ENCODE data around the gene TFIP11.

Gene TFIP11

GRCh38 chr22:26460202-26460601 lies 52.1 kb downstream of the TFIP11 start:
- TF ChIP-seq CTCF (IDR thresholded peaks at IDR 0.05; ENCODE audit: low read depth, low read length) = no peak
- no peak overlapping the region for H3K4me3 ChIP-seq (replicated peaks in 1 of 2; ENCODE audit: low read depth in 2 of 2, low read length in 2 of 2)
- DNase-seq (ENCODE audit: low read depth in 2 of 2) = no peak

DNA sequence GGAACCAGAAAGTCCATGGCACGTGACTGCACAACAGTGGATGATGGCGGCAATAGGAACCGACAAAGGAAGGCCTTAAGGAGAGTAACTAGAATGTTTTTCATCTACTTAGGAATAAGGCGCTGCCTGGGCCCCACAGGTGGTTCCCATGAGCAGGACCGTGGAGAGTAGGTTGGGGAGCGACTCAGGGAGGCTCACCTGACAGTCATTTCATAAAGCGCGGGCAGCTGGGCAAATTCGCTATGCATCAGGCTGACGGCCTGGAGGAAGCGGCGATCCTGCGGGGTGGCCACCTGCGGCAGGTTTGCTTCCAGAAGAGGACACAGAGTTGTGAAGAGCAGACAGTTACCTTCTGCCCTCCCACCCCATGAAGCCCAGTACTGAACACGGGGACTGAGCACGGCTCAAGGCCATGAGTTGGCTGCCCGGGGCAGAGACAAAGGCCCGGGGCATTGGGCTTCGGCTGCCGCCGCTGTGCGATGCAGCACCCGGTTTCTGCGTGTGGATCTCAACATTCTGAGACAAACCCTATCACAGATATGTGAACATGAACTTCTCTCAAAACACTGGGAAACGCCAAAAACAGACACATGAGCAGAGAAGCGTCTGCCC lies 54.5 kb downstream of the TFIP11 start:
- no peak overlapping the region for H3K4me3 ChIP-seq (replicated peaks in 1 of 2; ENCODE audit: low read depth in 2 of 2, low read length in 2 of 2)
- no peak for TF ChIP-seq CTCF (IDR thresholded peaks at IDR 0.05; ENCODE audit: low read depth, low read length)
- DNase-seq (ENCODE audit: low read depth in 2 of 2) = no peak

DNA sequence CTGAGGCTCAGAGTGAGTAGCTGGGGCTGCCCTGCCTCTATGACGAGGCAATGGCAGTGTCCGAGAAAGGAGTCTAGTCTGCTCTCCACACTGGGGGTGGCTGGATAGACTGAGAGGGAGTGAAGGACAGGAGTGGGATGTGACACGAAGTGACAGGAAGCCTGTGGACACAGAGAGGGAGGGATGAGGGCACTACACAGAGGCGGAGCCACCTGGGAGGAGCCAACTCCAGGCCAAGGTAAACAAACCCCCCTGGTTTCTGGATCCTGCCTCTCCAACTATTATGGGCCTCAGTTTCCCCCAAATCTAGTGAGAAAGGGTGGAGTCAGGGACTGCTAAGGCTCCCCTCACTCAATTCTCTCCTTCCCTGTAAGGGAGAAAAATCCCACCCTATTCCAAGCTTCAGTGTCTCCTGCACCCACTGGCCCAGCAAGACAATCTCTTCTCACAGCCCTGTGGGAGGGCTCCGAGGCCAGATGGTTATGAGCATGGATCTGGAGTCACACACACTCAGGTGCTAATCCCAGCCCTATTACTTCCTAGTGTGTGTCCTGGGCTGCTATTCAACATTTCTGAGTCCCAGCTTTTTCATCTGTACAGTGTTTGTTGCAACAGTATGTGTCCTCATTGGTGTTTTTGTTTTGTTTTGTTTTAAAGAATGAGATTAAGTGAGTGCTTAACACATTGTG lies 58.3 kb downstream of the TFIP11 start:
- TF ChIP-seq CTCF (IDR thresholded peaks at IDR 0.05; ENCODE audit: low read depth, low read length) = no peak
- no peak for DNase-seq (ENCODE audit: low read depth in 2 of 2)
- H3K4me3 ChIP-seq (replicated peaks in 1 of 2; ENCODE audit: low read depth in 2 of 2, low read length in 2 of 2) = no peak overlapping the region

- TF ChIP-seq CTCF (IDR thresholded peaks at IDR 0.05; ENCODE audit: low read depth, low read length) = no peak
- DNase-seq (ENCODE audit: low read depth in 2 of 2) = no peak
- no peak overlapping the region for H3K4me3 ChIP-seq (replicated peaks in 1 of 2; ENCODE audit: low read depth in 2 of 2, low read length in 2 of 2)
Measured at GRCh38 chr22:26453216-26453615, 59.1 kb downstream of the TFIP11 start.

GRCh38 chr22:26452236-26453016 lies 59.8 kb downstream of the TFIP11 start:
- TF ChIP-seq CTCF (IDR thresholded peaks at IDR 0.05; ENCODE audit: low read depth, low read length) = no peak

GRCh38 chr22:26450453-26451185 lies 61.7 kb downstream of the TFIP11 start:
- DNase-seq (ENCODE audit: low read depth in 2 of 2) = no peak
- no peak overlapping the region for H3K4me3 ChIP-seq (replicated peaks in 1 of 2; ENCODE audit: low read depth in 2 of 2, low read length in 2 of 2)
- TF ChIP-seq CTCF (IDR thresholded peaks at IDR 0.05; ENCODE audit: low read depth, low read length) = no peak

More at GRCh38 chr22:26452236-26453016, 59.8 kb downstream of the TFIP11 start:
- no peak overlapping the region for H3K4me3 ChIP-seq (replicated peaks in 1 of 2; ENCODE audit: low read depth in 2 of 2, low read length in 2 of 2)
- no peak for DNase-seq (ENCODE audit: low read depth in 2 of 2)

Data from cardiac fibroblast (primary cell).